Stomach (tissue), 9 donors: Measurements from ENCODE around the gene GGCX. TPM values are rescaled to one million over a fixed set of nuclear protein-coding genes. Genes with fewer than 3 reads are reported as not detected.

Experiments
- DNase-seq, 2 donors: peaks; one replicate each; pipeline versions ENCODE4 v3.0.0 to v3.0.0-alpha.2; 2013 to 2019
- H3K27ac ChIP-seq, 5 donors: fragments of 200-600 bp in 4 of 5; sonication (generic) in 4 of 5; one replicate each; pipeline ENCODE4 v1.5.1; 2013 to 2019; ENCODE audit warnings: mild to moderate bottlenecking in 1 of 5, moderate library complexity in 1 of 5
- H3K27me3 ChIP-seq, 3 donors: fragments of 200-600 bp; sonication (generic); one replicate each; pipeline ENCODE4 v1.5.1; 2017 to 2019; ENCODE audit warnings: mixed run types in 1 of 3
- H3K36me3 ChIP-seq, 4 donors: fragments of 200-600 bp; sonication (generic); 1 replicate in 3 of 4; 2 replicates in 1 of 4; pipeline ENCODE4 v1.5.1; 2016 to 2019
- H3K4me1 ChIP-seq, 4 donors: fragments of 200-600 bp; sonication (generic); one replicate each; pipeline ENCODE4 v1.5.1; 2016 to 2019
- H3K4me3 ChIP-seq, 4 donors: fragments of 200-600 bp; sonication (generic) in 3 of 4; one replicate each; pipeline ENCODE4 v1.5.1; 2016 to 2019; ENCODE audit warnings: mild to moderate bottlenecking in 1 of 4
- H3K9me3 ChIP-seq, 4 donors: fragments of 200-600 bp; sonication (generic); one replicate each; pipeline ENCODE4 v1.5.1; 2016 to 2019
- EP300 ChIP-seq: sonication (generic); formaldehyde crosslinking; IDR thresholded peaks from one replicate; pipeline ENCODE4 v1.6.1; 2017; ENCODE audit warnings: antibody characterized with exemption
- POLR2A ChIP-seq, 4 donors: fragments of 450-650 bp; IDR thresholded peaks; one replicate each; pipeline ENCODE4 v1.6.1; 2016; ENCODE audit warnings: antibody characterized with exemption in 4 of 4, control low read depth in 2 of 4, mild to moderate bottlenecking in 1 of 4, moderate library complexity in 1 of 4
- POLR2AphosphoS5 ChIP-seq, 3 donors: sonication (generic); formaldehyde crosslinking; IDR thresholded peaks; one replicate each; pipeline ENCODE4 v1.6.1; 2016; ENCODE audit warnings: antibody characterized with exemption in 3 of 3
- WGBS, 5 donors: extraction: QIAGEN DNeasy Blood & Tissue Kit in 3 of 5; methylation state at CpG; one replicate each; pipeline versions ENCODE4 v1.1.5 to v1.1.7; 2013 to 2018; 5-methylcytosine and 5-hydroxymethylcytosine counted together
- intact Hi-C: fragments of 100-400 bp; cut with DNase I; formaldehyde crosslinking; loops from one replicate; pipeline ENCODE4 v1.15.1; 2023; ENCODE audit warnings: low total_unique reads
- polyA plus RNA-seq, 3 donors: library from polyadenylated mRNA; stranded (reverse); fragments of 200-250 nt; gene quantifications; one replicate each; pipeline ENCODE4 v1.2.3, GENCODE V29; 2013
- total RNA-seq, 5 donors: library from RNA; depleted of rRNA; stranded (reverse); fragments of >200 nt; gene quantifications; one replicate each; pipeline versions ENCODE4 v1.1.0 to v1.2.3, GENCODE V29; 2014 to 2016
- TF ChIP-seq, protein P1 (sequence below), 7 experiments: fragments of 450-650 bp in 4 of 7; fragments of 200-600 bp in 3 of 7; sonication (generic) in 3 of 7; IDR thresholded peaks; one replicate each; pipeline ENCODE4 v1.5.1; 2016 to 2019; ENCODE audit warnings: antibody characterized with exemption in 7 of 7, control low read depth in 2 of 7, mild to moderate bottlenecking in 1 of 7
- donor health status: healthy with polysubstance abuse.
- donor health status: Bipolar disorder and iron deficiency.
- donor health status: healthy.

GGCX gene
- total and polyA plus RNA-seq, 8 donors: 5.2 to 87.5 (median 15.9) TPM

DNA sequence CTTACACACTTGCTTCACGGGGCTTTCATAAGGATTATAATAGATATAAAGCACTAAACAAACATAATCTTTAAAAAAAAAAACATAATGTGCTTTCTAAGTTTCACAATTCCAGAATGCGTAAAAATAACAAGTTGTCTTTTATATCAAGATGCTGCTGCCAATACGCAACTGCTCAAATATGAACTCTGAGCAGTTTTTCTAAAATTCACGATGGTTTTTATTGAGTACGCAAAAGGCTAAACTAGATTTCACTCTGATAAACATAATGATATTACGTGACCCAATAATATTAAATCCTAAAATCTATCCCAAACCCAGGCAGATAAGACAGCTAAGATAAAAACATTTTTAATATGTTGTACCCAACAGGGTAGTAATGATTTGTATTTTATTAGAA is 47.0 kb downstream of the GGCX start:
- H3K9me3 ChIP-seq: no peaks in the 10 kb centered on the region
- H3K4me3 ChIP-seq: no peak overlapping the region
- H3K27me3 ChIP-seq: no peaks in the 10 kb centered on the region
- H3K36me3 ChIP-seq: no peaks in the 10 kb centered on the region
- TF ChIP-seq EP300 (no peak), POLR2AphosphoS5 (IDR thresholded peaks at IDR 0.05) (no peak), POLR2A (IDR thresholded peaks at IDR 0.05) (no peak)
- TF ChIP-seq, protein P1, sequence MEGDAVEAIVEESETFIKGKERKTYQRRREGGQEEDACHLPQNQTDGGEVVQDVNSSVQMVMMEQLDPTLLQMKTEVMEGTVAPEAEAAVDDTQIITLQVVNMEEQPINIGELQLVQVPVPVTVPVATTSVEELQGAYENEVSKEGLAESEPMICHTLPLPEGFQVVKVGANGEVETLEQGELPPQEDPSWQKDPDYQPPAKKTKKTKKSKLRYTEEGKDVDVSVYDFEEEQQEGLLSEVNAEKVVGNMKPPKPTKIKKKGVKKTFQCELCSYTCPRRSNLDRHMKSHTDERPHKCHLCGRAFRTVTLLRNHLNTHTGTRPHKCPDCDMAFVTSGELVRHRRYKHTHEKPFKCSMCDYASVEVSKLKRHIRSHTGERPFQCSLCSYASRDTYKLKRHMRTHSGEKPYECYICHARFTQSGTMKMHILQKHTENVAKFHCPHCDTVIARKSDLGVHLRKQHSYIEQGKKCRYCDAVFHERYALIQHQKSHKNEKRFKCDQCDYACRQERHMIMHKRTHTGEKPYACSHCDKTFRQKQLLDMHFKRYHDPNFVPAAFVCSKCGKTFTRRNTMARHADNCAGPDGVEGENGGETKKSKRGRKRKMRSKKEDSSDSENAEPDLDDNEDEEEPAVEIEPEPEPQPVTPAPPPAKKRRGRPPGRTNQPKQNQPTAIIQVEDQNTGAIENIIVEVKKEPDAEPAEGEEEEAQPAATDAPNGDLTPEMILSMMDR (IDR thresholded peaks at IDR 0.05): no peak
- peak overlapping the region in 1 of 5 donors; percentile 32 for H3K27ac ChIP-seq
- intact Hi-C loops: no loop called here
- peaks cover 12 to 31% (median 15%) of the 10 kb centered on the region in 4 donors for H3K4me1 ChIP-seq
- WGBS, 5 donors: 73 to 82% (median 75%) methylated on average over 6 of the region's 6 CpGs
- DNase-seq: no peak

DNA sequence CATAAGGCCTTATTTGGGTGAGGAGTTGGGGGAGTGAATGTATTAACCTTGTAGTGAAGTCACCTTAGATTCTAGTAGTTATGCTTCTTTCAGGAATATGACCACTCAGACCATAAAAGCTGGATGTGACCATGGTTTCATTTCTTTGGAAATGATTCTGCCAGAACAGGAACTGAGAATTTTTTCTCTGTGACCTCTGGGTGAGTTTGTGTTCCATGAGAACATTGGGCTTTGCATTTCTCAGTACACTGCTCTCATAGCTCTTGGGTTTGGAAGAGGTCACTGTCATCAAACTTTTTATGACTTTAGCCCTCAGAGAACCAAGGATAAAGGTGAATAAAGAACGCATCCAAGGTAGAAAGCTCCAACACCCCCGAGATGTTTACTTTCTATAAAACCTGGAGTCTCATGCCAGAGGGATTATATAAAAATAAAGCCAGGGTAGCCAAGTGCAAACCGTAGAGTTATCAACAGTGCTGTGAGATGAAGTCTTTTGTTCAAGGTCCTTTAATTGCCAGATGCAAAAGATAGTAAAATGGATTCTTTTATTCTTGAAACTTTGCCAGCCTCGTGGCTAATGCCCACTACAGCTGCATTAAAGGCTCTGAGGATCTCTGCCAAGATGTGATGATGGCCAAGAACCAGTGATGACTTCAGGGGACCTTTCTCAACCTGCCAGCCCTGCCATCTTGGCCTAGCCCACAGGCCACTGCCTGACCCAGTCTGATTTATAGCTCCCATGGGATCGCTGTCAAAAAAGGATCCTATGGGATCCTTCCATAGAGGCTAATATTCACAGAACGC is 50.1 kb downstream of the GGCX start:
- no peaks in the 10 kb centered on the region for H3K9me3 ChIP-seq
- no peaks in the 10 kb centered on the region for H3K27me3 ChIP-seq
- TF ChIP-seq POLR2AphosphoS5 (IDR thresholded peaks at IDR 0.05): no peak
- TF ChIP-seq POLR2A (IDR thresholded peaks at IDR 0.05): no peak
- WGBS, 5 donors: 46 to 54% (median 51%) methylated on average over 6 of the region's 6 CpGs
- H3K27ac ChIP-seq: peak overlapping the region in 3 of 5 donors; percentile 51 to 58 (median 56)
- no peaks in the 10 kb centered on the region for H3K36me3 ChIP-seq
- H3K4me3 ChIP-seq: no peak overlapping the region
- intact Hi-C loops: no loop called here
- DNase-seq: no peak
- H3K4me1 ChIP-seq: peaks cover 2 to 16% (median 8%) of the 10 kb centered on the region in 4 donors

DNA sequence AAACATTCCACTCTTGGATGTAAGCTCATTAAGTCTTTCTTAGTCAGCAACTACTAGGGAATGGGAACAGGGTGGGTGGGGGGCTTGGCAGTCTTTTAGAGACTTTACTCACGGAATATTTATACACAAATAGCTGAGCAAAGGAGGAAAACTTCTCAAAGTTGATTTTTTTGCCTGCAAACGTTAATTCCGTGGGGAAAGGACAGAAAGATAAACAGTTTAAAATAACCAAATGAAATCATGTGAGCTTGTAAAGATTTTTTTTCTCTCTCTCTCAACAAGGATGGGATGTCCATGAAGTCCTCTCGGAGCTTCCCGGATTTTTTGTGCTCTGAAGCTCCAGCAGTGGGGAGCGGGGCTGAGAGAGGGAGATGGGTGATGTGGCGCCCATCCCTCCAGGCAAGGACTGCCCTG is 54.5 kb downstream of the GGCX start:
- DNase-seq: peak in 1 of 2 donors; percentile 57
- H3K27ac ChIP-seq: peak overlapping the region in 4 of 5 donors; percentile 54 to 75 (median 66)
- H3K9me3 ChIP-seq: no peaks in the 10 kb centered on the region
- H3K4me1 ChIP-seq: peaks cover 15 to 54% (median 33%) of the 10 kb centered on the region in 4 donors
- 45 to 77% (median 74%) methylated on average over 7 of the region's 7 CpGs for WGBS, 5 donors
- no peaks in the 10 kb centered on the region for H3K27me3 ChIP-seq
- H3K4me3 ChIP-seq: no peak overlapping the region
- no peak for TF ChIP-seq EP300
- TF ChIP-seq POLR2AphosphoS5 (IDR thresholded peaks at IDR 0.05): no peak
- TF ChIP-seq POLR2A (IDR thresholded peaks at IDR 0.05): no peak
- TF ChIP-seq, protein P1 (IDR thresholded peaks at IDR 0.05): no peak
- intact Hi-C loops: no loop called here
- H3K36me3 ChIP-seq: no peaks in the 10 kb centered on the region

DNA sequence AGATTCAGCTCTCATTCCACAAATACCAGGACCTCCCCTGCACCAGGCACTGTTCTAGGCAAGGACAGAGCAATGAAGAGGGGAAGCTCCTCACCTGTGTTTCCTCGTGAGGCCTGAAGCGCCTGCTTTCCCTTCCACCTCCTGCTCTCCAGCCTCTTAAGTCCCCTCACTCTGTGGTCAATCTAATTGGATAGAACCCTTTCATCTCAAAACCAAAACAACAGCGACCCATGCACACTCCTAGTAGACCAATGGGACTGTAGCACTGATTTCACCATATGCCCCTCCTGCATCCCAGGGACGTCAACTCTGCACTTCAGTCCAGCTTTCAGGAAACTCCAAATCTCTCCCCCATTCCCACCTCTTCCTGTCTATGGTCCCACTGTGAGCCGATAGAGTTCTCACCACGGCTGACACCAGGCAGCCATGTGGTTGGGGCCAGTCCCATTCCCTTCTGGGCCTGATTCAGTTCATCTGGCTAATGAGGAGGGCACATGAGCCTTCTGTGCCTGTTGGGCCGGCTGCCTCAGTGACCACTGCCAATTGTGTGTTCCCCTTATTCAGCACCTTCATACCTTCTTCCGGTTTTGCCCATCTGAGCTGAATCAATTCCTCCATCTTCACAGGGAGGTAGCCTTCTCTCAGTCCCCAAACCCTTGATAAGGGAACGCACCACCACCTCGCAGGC is 55.6 kb downstream of the GGCX start:
- Histone ChIP-seq H3K36me3 (no peaks in the 10 kb centered on the region), H3K4me3 (no peak overlapping the region), H3K27me3 (no peaks in the 10 kb centered on the region), H3K4me1 (peaks cover 12 to 55% (median 28%) of the 10 kb centered on the region in 4 donors), H3K9me3 (no peaks in the 10 kb centered on the region), H3K27ac (peak overlapping the region; percentile 13 to 75 (median 70))
- no peak for DNase-seq
- intact Hi-C loops: no loop called here
- TF ChIP-seq POLR2AphosphoS5 (IDR thresholded peaks at IDR 0.05) (no peak), EP300 (no peak), POLR2A (IDR thresholded peaks at IDR 0.05) (no peak)
- TF ChIP-seq, protein P1 (IDR thresholded peaks at IDR 0.05): no peak
- WGBS, 5 donors: 87 to 93% (median 89%) methylated on average over 10 of the region's 10 CpGs
